SHP77 treated with DMSO at 0.1 percent for 48 hours (cell line): Measurements from ENCODE around the gene LTB4R.

Experiments
- DNase-seq: peaks from one replicate; lab custom pipeline; 2025; lab: John Stamatoyannopoulos, UW

Gene LTB4R

GRCh38 chr14:24300326-24300980 is 10.8 kb upstream of the LTB4R start:
- DNase-seq: no peak

GRCh38 chr14:24304019-24304387 is 7.3 kb upstream of the LTB4R start:
- DNase-seq: no peak

DNA sequence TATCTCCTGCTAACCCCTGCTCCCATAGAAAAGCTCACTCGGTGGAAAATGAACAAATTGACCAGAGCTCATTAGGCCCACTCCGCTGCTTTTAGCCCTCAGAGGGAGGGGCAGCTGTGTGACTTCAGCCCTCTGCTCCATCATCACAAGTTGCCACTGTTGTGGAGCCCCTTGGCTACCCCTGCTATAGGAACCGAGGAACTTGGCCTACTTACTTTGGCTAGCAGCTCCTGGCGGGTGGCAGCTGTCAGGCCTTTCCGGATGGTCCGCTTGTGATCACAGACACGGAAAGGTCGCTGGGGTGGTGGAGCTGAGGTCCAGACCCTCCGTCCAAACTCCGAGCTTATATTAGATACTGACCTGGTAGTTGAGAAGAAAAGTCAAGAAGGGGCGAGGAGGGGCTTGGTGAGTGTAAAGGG is 4.1 kb upstream of the LTB4R start:
- DNase-seq: no peak

DNA sequence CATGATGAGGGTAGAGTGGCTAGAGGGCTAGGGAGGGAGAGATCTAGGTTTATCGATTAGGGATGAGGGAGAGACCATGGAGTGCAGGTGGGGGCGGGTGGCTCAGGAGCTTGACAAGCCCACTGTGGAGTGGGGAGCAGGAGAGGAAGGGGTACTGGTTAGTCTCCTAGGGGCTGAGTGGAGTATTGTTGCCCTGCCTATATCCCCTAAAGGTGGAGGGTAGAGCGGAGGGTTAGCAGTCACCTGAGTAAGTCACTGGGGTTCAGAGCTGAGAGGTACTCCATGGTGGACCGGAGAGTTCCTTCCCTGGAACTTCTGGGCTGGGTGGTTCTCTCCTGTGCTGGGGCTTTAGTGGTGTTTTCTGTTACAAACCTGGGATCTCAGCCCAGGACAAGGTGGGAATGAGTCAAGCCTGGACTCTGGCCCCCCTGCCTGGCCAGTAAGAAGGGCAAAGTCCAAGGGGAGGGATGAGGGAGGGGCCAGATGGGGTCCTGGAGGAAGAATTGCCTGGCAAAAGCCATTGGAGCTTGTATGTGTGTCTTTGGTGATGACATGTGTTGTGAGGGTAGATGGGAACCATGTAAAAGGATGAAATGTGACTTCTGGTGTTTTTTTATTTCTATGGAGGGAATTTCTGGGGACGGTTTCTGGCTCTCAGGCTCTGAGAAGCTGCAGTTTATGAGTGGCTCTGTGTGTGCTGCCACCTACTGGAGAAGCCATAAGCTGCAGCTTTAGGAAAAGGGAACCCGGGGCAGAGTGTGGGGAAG is 3.5 kb upstream of the LTB4R start, which contains the start of gene CIDEB:
Gene CIDEB, minus strand, starts transcription at position 403 of the 767 bp plus-strand sequence. Its CDS starts 119 bp downstream, at position 284.
- no peak for DNase-seq

GRCh38 chr14:24308342-24309124 is 2.8 kb upstream of the LTB4R start:
- DNase-seq: no peak

GRCh38 chr14:24309538-24310264 is 1.6 kb upstream of the LTB4R start, which contains the start of gene LTB4R2:
TSS of gene LTB4R2 (plus strand) at chr14:24310140. CDS start at chr14:24310665, 525 bp downstream.
- DNase-seq: no peak

- no peak for DNase-seq
Observed at GRCh38 chr14:24310265-24310645, 1.0 kb upstream of the LTB4R start.

DNA sequence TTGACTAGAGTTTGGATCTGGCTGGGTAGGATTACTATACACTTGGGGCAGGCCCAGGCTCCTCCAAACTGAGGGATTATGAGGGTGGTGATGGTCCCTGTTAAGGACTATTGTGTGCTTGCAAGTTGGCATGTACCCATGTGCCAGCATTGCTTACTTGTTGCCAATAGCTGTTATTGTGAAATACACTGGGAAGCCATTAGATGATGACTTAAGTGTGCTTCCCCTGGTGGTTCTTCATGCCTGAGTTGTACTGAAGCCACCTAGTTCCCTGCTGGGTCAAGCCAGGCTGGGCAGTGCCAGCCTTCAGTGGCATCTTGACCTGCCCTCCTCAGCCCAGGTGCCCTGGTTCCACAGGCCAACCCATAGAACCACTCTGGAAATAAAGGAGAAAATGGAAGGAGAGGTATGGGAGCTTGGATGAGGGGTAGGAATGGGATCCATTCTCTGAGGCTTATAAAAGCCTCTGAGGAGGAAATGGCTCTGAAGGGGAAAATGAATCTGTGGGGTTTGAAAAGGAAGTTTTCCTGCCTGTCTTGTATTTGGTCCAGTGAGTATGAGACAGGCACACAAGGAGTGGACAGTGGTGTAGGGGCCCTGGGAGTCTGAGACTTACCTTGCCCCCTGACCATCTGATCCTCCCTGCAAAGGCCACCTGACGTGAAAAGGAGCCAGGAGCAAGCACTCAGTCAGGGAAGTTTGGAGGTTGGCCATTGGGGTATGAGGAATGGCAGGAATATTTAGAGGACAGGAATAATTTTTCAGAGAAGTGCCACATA is 724 bp downstream of the LTB4R start:
- DNase-seq: no peak

GRCh38 chr14:24312736-24313507 is 1.6 kb downstream of the LTB4R start:
- no peak for DNase-seq

DNA sequence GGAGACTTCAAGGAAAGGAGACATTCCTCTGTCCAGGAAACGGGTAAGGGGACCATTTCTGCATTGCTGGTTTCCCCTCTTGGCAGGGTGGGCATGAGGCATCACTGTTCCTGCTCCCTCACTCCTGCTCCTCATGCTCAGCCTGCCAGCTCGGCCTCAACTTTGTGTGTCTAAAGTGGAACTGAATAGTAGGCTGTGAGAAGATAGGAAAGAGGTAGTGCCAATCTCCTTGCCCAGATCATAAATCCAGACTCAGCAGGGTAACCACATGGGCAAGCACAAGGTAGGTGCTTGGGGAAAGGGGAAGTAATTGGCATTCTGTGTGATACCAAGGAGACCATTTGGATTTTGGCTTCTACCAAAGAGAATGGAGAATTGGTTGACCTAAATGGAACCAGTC is 2.6 kb downstream of the LTB4R start:
- no peak for DNase-seq

DNA sequence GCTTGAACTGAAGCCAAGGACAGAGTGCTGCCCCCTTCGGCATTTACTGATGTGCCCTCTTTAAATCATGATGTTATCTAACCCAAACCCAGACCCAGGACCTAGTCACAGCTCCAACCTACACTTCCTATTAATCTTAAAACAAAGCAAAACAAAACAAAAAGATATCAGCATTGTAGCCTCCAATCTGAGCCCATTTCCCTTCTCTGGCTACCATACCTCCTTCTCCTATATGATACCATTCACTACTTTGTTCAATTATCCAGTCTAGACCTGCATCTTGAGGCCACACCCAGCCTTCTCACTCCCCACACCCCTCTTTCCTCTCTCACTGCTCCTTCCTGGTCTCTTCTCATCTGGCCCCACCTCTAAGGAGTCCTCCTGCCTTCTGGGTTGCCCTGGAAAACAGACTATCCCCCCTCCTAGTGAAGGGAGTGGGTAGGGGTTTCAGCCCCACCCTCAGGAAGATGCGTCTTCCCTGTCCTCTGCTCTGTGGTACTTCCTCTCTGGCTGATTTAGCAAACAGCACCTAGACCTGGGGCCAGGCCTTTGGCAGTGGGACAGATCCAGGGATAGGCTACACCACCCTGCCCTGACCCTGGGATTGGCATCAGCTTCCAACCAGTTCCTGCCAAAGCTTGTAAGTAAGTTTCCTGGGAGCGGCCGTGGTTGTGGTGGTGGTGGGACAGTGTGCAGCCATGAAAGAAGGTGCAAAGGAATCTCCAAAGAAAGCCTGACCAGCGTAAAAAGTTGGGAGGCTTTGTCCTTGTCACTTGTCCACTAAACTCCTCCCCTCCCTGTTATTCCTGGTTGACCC is 3.3 kb downstream of the LTB4R start:
- DNase-seq: no peak

DNA sequence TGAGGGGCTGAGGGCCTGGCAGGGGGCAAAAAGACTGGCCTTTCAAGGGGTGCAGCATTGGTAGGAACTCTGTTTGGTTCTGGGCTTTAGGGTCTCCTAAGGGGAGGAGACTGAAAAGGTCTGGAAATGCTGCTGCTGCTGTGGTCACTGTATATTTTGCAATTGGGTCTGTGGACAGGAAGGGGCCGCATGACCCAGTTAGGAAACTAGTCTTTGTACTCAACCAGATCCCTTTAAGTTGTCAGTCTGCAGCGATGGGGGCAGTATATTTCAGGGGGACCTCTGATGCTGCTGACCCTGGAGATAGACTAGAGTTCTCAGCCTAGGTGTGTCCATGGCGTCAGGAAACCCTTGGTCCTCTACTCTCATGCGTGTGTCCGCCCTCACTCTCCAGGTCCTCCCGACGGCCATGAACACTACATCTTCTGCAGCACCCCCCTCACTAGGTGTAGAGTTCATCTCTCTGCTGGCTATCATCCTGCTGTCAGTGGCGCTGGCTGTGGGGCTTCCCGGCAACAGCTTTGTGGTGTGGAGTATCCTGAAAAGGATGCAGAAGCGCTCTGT is 4.0 kb downstream of the LTB4R start:
- DNase-seq: no peak

GRCh38 chr14:24315807-24316596 is 4.7 kb downstream of the LTB4R start:
- no peak for DNase-seq

DNA sequence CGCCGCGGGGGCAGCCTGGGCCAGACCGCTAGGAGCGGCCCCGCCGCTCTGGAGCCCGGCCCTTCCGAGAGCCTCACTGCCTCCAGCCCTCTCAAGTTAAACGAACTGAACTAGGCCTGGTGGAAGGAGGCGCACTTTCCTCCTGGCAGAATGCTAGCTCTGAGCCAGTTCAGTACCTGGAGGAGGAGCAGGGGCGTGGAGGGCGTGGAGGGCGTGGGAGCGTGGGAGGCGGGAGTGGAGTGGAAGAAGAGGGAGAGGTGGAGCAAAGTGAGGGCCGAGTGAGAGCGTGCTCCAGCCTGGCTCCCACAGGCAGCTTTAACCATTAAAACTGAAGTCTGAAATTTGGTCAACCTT is 5.3 kb downstream of the LTB4R start:
- no peak for DNase-seq

DNA sequence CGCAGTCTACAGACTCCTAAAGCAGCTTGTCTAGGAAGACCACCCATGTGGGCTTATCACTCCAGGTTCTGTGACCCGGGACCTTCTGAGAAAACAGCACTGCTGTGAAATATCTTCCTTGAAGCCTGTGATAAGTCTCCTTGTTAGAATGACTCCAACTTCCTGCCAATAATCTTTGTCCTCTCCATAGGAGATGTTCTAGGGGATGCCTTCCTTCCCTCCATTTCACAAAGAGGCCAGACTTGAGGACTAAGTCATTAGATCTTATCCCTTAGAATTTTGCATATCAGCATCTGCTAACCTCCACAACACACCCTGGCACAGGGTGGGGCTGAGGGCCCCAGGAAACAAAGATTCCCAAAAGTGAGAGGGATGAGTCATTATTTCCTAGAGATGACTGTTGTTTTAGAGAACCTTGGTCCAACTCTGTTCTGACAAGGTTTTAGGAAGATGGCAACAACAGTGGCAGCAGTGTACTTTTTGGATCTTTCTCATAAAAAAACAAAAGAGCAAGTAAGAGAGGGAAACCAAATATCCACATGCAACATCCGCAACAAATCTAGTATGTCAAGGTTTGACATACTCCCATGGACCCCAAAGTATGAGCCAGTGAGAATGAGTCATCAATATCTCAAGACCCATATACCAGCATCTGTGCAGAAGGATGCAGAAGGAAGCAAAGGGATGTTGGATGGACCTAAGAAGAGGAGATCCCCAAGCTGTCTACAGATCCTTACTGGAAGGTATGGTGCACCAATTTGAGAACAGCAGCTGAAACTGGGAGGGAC is 6.0 kb downstream of the LTB4R start:
- DNase-seq: no peak

GRCh38 chr14:24321212-24321975 is 10.1 kb downstream of the LTB4R start:
- DNase-seq: no peak

- no peak for DNase-seq
Observed at GRCh38 chr14:24322672-24323071, 11.4 kb downstream of the LTB4R start.
